Activated T-cell treated with anti-CD3 and anti-CD28 coated beads for 48 hours (primary cell): ENCODE results near the gene CHD2.

ENCODE experiments used
- DNase-seq: peaks from one replicate; pipeline ENCODE4 v3.0.0-alpha.2; 2020; ENCODE audit warnings: low read depth

Gene CHD2

GRCh38 chr15:92885224-92886041 is 14.7 kb upstream of the CHD2 start:
- DNase-seq = no peak

- DNase-seq = no peak
Observed at GRCh38 chr15:92886042-92886537, 14.0 kb upstream of the CHD2 start.

- no peak for DNase-seq
Observed at GRCh38 chr15:92886815-92887214, 13.3 kb upstream of the CHD2 start.

- DNase-seq = no peak
Observed at GRCh38 chr15:92887869-92888268, 12.3 kb upstream of the CHD2 start.

- DNase-seq = no peak
Observed at GRCh38 chr15:92889390-92890107, 10.6 kb upstream of the CHD2 start.

- DNase-seq = no peak
Observed at GRCh38 chr15:92891533-92892200, 8.5 kb upstream of the CHD2 start.

- no peak for DNase-seq
Observed at GRCh38 chr15:92892201-92892555, 7.9 kb upstream of the CHD2 start.

- DNase-seq = no peak
Observed at GRCh38 chr15:92893200-92893599, 6.9 kb upstream of the CHD2 start.

- no peak for DNase-seq
Observed at GRCh38 chr15:92896561-92896960, 3.6 kb upstream of the CHD2 start.

- DNase-seq = no peak
Observed at GRCh38 chr15:92897620-92898019, 2.5 kb upstream of the CHD2 start.

- no peak for DNase-seq
Observed at GRCh38 chr15:92898988-92899582, 1.0 kb upstream of the CHD2 start.

- no peak for DNase-seq
Observed at GRCh38 chr15:92899601-92899947, 550 bp upstream of the CHD2 start.

- DNase-seq = no peak
Observed at GRCh38 chr15:92900731-92901071, 577 bp downstream of the CHD2 start.

GRCh38 chr15:92901072-92901761 is 1.1 kb downstream of the CHD2 start:
- DNase-seq = no peak

GRCh38 chr15:92901995-92902394 is 1.9 kb downstream of the CHD2 start:
- no peak for DNase-seq

GRCh38 chr15:92902737-92903593 is 2.8 kb downstream of the CHD2 start:
- DNase-seq = no peak

- DNase-seq = no peak
Observed at GRCh38 chr15:92903631-92903965, 3.5 kb downstream of the CHD2 start.

- peak; percentile 99 for DNase-seq
Observed at GRCh38 chr15:92903966-92904721, 4.0 kb downstream of the CHD2 start.

- no peak for DNase-seq
Observed at GRCh38 chr15:92904722-92905571, 4.8 kb downstream of the CHD2 start.

- DNase-seq = no peak
Observed at GRCh38 chr15:92906020-92906419, 5.9 kb downstream of the CHD2 start.
